ENCODE measurements around the gene CHCHD4. TPM values are rescaled to one million over a fixed set of nuclear protein-coding genes. Genes with fewer than 3 reads are reported as not detected.

Gene CHCHD4
- total and polyA plus RNA-seq, 2 experiments from 2014 or later = 16.0 to 31.0 TPM

- no peaks in the 10 kb centered on the region for H3K27me3 ChIP-seq
- no peak overlapping the region for H3K27ac ChIP-seq
- H3K36me3 ChIP-seq = peaks cover 84% of the 10 kb centered on the region
- H3K9me3 ChIP-seq (ENCODE audit: low read depth) = no peaks in the 10 kb centered on the region
- TF ChIP-seq, protein P1, sequence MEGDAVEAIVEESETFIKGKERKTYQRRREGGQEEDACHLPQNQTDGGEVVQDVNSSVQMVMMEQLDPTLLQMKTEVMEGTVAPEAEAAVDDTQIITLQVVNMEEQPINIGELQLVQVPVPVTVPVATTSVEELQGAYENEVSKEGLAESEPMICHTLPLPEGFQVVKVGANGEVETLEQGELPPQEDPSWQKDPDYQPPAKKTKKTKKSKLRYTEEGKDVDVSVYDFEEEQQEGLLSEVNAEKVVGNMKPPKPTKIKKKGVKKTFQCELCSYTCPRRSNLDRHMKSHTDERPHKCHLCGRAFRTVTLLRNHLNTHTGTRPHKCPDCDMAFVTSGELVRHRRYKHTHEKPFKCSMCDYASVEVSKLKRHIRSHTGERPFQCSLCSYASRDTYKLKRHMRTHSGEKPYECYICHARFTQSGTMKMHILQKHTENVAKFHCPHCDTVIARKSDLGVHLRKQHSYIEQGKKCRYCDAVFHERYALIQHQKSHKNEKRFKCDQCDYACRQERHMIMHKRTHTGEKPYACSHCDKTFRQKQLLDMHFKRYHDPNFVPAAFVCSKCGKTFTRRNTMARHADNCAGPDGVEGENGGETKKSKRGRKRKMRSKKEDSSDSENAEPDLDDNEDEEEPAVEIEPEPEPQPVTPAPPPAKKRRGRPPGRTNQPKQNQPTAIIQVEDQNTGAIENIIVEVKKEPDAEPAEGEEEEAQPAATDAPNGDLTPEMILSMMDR (IDR thresholded peaks at IDR 0.05; ENCODE audit: low read depth, low read length) = no peak
- no peak overlapping the region for H3K4me3 ChIP-seq
- H3K4me1 ChIP-seq (ENCODE audit: low read depth) = no peaks in the 10 kb centered on the region
- DNase-seq (ENCODE audit: low read depth in 1 of 2, low spot score in 1 of 2) = no peak
These were observed 42.4 kb upstream of the CHCHD4 start for GRCh38 chr3:14166877-14167603.

GRCh38 chr3:14162178-14162577, 37.5 kb upstream of the CHCHD4 start:
- DNase-seq (ENCODE audit: low read depth in 1 of 2, low spot score in 1 of 2) = peak in 1 of 2 donors; percentile 73
- H3K4me1 ChIP-seq (ENCODE audit: low read depth) = no peaks in the 10 kb centered on the region
- no peak overlapping the region for H3K27ac ChIP-seq
- no peaks in the 10 kb centered on the region for H3K27me3 ChIP-seq
- TF ChIP-seq, protein P1 (IDR thresholded peaks at IDR 0.05; ENCODE audit: low read depth, low read length) = no peak
- peaks cover 75% of the 10 kb centered on the region for H3K36me3 ChIP-seq
- no peak overlapping the region for H3K4me3 ChIP-seq
- H3K9me3 ChIP-seq (ENCODE audit: low read depth) = no peaks in the 10 kb centered on the region

- no peaks in the 10 kb centered on the region for H3K27me3 ChIP-seq
These were observed 36.6 kb upstream of the CHCHD4 start for GRCh38 chr3:14161282-14161681.

GRCh38 chr3:14159426-14159825, 34.8 kb upstream of the CHCHD4 start:
- Histone ChIP-seq H3K9me3 (ENCODE audit: low read depth) (no peaks in the 10 kb centered on the region), H3K27ac (no peak overlapping the region), H3K36me3 (peaks cover 59% of the 10 kb centered on the region), H3K27me3 (no peaks in the 10 kb centered on the region), H3K4me1 (ENCODE audit: low read depth) (no peaks in the 10 kb centered on the region), H3K4me3 (no peak overlapping the region)
- DNase-seq (ENCODE audit: low read depth in 1 of 2, low spot score in 1 of 2) = no peak
- TF ChIP-seq, protein P1 (IDR thresholded peaks at IDR 0.05; ENCODE audit: low read depth, low read length) = no peak

More at GRCh38 chr3:14161282-14161681, 36.6 kb upstream of the CHCHD4 start:
- TF ChIP-seq, protein P1 (IDR thresholded peaks at IDR 0.05; ENCODE audit: low read depth, low read length) = no peak
- no peak for DNase-seq (ENCODE audit: low read depth in 1 of 2, low spot score in 1 of 2)
- H3K4me1 ChIP-seq (ENCODE audit: low read depth) = no peaks in the 10 kb centered on the region
- H3K9me3 ChIP-seq (ENCODE audit: low read depth) = no peaks in the 10 kb centered on the region
- no peak overlapping the region for H3K27ac ChIP-seq
- no peak overlapping the region for H3K4me3 ChIP-seq
- peaks cover 75% of the 10 kb centered on the region for H3K36me3 ChIP-seq

GRCh38 chr3:14158370-14158769, 33.7 kb upstream of the CHCHD4 start:
- H3K27me3 ChIP-seq = no peaks in the 10 kb centered on the region
- DNase-seq (ENCODE audit: low read depth in 1 of 2, low spot score in 1 of 2) = no peak
- no peak overlapping the region for H3K4me3 ChIP-seq
- no peaks in the 10 kb centered on the region for H3K9me3 ChIP-seq (ENCODE audit: low read depth)
- H3K36me3 ChIP-seq = peaks cover 52% of the 10 kb centered on the region
- no peak overlapping the region for H3K27ac ChIP-seq
- TF ChIP-seq, protein P1 (IDR thresholded peaks at IDR 0.05; ENCODE audit: low read depth, low read length) = no peak
- no peaks in the 10 kb centered on the region for H3K4me1 ChIP-seq (ENCODE audit: low read depth)

Measured in cardiac muscle cell (in vitro differentiated cells and primary cell).